Colon (tissue), 2 donors: ENCODE measurements around the gene DVL1.

Experiments used
- FAIRE-seq: peaks from 2 replicates; lab custom pipeline; 2012; peaks lifted over from hg19 to GRCh38; lab: Jason Lieb, UNC
- donor health status: control.
- donor health status: control.

DVL1 gene

DNA sequence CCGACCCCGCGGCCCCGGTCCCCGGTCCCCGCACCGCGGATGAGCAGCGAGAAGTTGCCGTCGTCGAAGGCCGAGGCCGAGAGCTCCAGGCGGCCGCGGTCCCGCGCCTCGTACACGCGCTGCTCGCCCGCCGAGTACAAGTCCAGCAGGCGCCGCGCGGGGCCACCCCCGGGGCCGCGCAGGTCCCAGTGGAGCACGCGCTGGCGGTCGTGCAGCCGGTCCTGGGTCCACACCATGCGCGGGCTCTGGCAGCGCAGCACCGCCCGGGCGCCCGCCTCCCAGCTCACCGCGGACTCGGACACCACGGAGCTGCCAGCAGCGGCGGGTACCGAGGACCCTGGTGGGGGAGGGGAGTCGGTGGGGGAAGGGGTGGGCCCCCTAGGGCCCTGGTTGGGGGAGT lies 6.2 kb upstream of the DVL1 start:
- no peak for FAIRE-seq

DNA sequence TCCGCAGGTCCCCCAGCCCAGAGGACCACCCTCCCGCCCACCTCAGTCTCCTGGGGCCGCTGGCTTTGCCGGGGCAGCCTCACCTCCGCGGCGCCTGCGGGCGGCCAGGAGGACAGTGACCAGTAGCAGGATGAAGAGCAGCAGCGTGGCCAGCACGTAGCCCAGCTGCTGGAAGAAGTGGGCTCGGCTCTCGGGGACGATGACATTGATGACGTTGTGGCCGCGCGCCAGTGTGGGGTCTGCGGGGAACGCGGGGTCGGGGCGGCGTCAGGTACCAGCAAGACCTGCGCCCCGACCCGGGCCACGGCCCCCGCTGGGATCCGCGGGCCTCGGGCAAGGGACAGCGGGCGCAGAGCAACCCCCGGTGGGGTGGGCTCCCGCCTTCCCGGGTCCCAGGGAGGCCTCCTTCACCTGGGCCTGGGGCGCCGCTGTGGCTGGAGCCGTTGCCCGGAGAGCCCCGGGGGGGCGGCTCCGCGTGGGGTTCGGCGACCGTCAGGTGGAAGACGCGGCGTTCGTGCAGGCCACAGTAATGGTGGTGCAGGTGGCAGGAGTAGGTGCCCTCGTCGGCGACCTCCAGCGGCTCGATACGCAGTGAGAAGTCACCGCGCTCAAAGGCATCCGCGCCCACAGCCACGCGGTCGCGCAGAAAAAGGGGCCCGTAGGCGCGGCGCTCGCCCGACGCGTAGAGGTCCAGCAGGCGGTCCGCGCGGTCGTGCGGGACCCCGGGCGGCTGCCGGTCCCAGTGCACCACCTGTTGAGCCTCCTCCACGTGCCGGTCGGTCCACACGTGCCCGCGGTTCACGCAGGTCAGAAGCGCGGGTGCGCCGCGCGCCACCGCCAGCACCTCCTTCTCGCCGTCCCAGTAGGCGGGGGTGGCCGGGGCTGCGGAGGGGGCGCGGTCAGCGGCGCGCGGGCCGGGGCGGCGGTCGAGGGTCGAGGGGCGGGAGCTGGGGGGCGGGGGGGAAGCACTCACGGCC lies 5.3 kb upstream of the DVL1 start:
- FAIRE-seq, result no peak

DNA sequence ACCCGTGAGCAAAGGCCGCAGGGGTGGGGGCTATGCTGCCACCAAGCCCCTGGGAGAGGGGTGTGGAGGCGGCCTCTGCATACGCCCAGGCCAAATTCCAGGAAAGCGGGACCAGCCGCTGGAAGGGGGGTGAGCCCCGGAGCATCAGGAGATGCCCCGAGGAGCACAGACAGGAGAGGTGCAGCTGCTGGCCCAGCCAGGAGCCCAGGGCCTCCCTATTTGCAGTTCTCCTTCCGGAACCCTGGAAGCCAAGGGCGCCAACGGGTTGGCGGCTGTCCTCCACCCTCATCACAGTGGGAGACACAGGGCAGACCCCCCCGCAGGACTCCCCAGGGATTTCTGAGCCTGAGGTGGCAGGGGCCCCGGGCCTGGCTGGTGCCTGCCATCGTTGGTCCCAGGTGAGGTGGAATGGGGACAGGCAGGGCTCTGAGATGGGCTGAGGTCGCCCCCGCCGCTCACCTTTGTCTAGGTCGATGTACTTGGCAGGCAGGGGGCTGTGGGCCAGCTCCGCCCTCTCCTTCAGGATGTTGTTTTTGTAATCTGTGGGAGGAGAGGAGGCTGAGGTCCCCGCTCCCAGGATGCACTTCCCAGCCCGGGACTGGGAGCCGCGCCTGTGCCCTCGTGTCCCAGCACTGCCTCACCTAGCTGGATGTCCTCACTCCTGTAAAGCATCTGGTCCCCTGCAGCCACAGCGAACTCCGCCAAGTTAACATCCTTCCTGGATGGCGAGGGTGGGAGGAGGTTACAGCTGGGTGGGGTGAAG lies 4.4 kb upstream of the DVL1 start:
- FAIRE-seq, result no peak

- FAIRE-seq, result no peak
Measured at GRCh38 chr1:1352786-1353388, 3.7 kb upstream of the DVL1 start.

DNA sequence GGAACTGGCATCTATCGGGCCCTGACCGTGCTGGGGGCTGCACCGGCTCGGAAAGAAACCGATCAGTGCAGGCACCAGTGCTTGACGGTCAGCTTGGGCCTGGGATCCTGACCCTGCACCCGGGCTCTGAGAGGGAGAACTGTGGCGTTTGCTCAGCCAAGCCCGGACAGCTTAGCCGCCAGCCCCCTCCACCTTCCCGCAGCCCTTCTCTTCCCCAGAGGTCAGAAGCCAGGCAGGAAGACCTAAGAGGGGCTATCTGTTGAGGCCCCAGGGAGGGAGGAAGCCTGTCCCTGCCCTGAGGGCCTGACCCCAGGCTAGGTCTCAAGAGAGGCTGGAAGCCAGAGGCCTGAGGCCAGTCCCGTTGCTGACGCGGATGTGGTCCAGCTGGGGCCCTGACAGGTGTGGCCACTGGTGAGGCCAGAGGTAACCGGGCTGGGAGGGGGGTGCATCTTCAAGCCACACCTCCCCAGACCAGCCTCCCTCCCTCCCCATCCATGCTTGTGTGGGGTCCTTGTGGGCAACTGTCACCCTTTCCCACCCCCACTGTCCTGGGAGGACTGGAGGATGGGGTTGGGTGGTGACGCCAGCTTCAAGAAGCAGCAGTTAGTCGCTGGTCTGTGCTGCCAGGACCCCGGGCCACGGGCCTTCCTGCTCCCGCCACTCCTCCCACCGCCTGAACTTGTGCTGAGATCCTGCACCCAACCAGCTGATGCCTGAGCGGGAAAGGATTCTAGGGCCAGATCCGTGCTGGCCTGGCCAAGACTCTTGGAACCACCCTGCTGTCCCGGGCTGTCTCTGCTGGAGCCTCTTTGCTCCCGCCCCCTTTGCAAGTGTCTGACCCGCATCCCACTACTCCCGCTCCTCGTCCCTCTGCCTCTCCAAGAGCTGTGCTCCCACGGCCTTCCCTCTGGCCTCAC lies 2.6 kb upstream of the DVL1 start:
- no peak for FAIRE-seq

DNA sequence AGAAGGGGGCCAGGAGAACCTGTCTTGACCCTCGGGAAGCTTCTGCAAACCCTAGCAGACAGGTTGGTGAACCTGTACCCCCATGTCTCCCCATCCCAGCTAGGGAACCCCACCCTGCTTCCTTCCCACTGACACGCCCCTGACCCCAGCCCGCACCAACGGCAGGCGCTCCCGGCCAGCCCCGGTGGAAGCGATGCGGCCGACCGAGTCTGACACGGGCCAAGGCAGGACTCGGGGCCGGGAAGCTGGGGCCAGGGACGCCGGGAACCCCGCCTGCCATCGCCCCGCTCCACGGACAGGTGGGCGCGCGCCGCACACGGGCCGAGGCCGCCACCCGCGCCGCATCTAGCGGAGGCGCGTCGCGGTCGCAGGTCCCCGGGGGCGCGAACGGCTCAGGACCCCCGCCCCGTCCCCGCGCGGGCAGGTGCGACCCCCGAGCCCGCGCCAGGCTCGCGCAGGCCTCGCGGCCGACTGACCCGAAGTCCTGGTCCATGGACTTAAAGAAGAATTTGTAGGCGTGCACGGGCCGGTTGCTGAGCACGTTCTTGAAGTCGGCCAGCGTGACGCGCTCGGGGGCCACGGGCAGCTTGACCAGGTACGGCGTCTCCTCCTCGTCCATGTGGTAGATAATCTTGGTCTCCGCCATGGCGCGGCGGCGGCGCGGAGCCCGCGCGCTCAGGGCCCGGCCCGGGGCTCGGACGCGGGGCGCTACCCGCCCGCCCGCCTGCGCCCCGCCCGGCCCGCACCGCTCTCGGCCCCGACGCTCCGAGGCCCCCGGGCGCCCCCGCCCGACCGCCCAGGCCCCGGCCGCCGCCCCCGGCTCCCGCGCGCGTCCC lies 580 bp downstream of the DVL1 start:
- no peak for FAIRE-seq

GRCh38 chr1:1347663-1348419 lies 1.4 kb downstream of the DVL1 start:
- FAIRE-seq, result no peak

DNA sequence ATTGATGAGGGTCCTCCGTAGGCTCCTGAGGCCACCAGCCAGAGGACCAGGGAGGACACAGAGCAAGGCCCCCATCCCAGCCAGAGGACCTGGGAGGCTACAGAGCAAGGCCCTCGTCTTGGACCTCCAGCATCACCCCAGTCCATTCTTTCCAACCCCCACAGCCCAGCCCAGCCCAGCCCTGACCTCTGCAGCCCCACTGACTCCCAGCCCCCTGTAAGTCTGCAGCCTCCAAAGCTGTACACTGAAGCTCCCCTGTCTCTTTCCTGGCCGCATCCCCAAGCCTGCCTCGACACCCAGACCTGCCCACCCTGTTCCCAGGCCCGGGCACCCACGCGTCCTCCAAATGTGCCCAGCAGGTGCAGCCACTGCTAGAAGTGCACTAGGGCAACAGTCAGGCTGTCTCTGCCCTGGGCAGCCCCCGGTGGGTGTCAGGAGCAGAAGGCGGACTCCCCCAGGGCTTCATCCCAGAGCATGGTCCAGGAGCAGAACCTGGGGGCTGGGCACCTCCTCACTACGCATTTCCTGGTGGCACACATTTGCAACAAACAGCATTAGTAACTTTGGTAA lies 2.1 kb downstream of the DVL1 start:
- FAIRE-seq, result no peak

DNA sequence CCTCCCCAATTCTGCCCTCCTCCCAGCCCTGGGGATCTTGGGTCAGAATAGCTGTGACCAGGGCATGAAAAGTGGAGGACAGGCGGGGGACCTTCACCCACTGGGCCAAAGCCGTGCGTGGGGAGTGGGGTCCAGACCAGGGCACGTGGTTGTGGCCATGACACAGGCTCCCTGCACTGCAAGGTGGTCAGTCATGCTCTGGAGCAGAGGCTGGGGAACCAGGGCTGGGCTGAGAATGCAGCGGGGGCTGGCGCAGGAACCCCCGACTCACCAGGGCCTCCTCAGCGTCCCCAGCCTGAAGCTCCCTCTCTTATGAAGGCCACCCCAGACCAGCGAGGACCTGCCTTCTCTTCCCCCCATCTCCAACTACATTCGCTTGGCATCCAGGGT lies 2.7 kb downstream of the DVL1 start:
- FAIRE-seq, result no peak

DNA sequence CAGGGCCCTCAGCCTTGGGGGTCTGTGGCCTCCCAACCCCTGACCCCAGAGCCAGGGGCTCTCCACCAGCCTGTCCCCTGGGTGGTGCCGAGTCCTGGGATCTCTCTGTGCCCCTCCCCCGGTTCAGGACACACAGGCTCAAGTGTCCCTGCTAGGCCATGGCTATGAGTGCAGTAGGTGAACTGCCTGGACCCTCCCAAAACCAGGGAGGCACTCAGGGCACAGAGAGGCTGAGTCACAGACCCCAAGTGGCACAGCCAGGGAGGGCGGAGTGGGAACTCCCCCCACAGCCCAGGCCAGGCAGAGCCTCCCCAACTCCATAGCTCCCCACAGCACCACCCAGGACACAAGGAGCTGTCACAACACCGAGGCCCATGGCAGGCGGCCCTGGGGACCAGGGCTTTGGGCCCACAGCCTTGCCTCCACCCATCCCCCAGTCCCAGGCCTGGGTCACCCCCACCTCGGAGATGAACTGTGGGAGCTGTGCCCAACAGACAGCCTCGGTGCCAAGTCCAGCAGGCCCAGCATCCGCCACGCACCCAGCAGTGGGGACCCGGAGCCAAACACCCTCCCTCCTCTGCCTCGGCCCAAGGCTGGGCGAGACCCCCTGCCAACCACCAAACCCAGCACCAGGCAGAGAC lies 3.2 kb downstream of the DVL1 start:
- FAIRE-seq, result no peak

GRCh38 chr1:1345384-1345783 lies 3.8 kb downstream of the DVL1 start:
- no peak for FAIRE-seq

- FAIRE-seq, result no peak
Measured at GRCh38 chr1:1344655-1345361, 4.4 kb downstream of the DVL1 start.

GRCh38 chr1:1343811-1344421 lies 5.3 kb downstream of the DVL1 start:
- FAIRE-seq, result no peak

GRCh38 chr1:1342584-1343115 lies 6.6 kb downstream of the DVL1 start:
- FAIRE-seq, result no peak

GRCh38 chr1:1342061-1342562 lies 7.1 kb downstream of the DVL1 start:
- FAIRE-seq, result no peak

- no peak for FAIRE-seq
Measured at GRCh38 chr1:1341549-1342021, 7.6 kb downstream of the DVL1 start.

- no peak for FAIRE-seq
Measured at GRCh38 chr1:1340791-1341548, 8.2 kb downstream of the DVL1 start.
